WTC11 (cell line): ENCODE data around the gene STUB1. TPM values are rescaled to one million over a fixed set of nuclear protein-coding genes. Genes with fewer than 3 reads are reported as not detected.

Experiments used
- ATAC-seq: fragments of 200-7000 bp; cut with Tn5 transposase; 2 replicates; pipeline ENCODE4 v1.10.0; 2021; ENCODE audit warnings: mild to moderate bottlenecking, moderate library complexity
- CTCF ChIA-PET: fragments of 300-600 bp; sonication (Branson Sonifier 250); formaldehyde crosslinking; loops from one replicate; lab custom pipeline; 2021; ENCODE audit warnings: antibody characterized with exemption; lab: Charles Lee
- POLR2A ChIA-PET: fragments of 350-600 bp; sonication (Branson Sonifier 250); formaldehyde crosslinking; loops from one replicate; lab custom pipeline; 2021; ENCODE audit warnings: antibody characterized with exemption; lab: Charles Lee
- DNase-seq: peaks from one replicate; pipeline ENCODE4 v3.0.0; 2021; ENCODE audit warnings: low spot score
- H3K27ac Mint-ChIP-seq: 2 replicates; pipeline ENCODE4 v1.8.0; 2021; ENCODE audit warnings: mixed read lengths
- H3K27me3 Mint-ChIP-seq: 2 replicates; pipeline ENCODE4 v1.8.0; 2021; ENCODE audit warnings: low read depth, mild to moderate bottlenecking, moderate library complexity, mixed read lengths
- H3K36me3 Mint-ChIP-seq: 2 replicates; pipeline ENCODE4 v1.8.0; 2021; ENCODE audit warnings: mixed read lengths
- H3K4me1 Mint-ChIP-seq: 2 replicates; pipeline ENCODE4 v1.8.0; 2022; ENCODE audit warnings: mixed read lengths
- H3K4me3 Mint-ChIP-seq: 2 replicates; pipeline ENCODE4 v1.8.0; 2021; ENCODE audit warnings: mild to moderate bottlenecking, moderate library complexity, mixed read lengths
- H3K9me3 Mint-ChIP-seq: 2 replicates; pipeline ENCODE4 v1.8.0; 2021; ENCODE audit warnings: mixed read lengths
- AFF4 ChIP-seq: sonication (generic); formaldehyde crosslinking; IDR thresholded peaks from 2 replicates; pipeline ENCODE4 v1.8.1; 2023; ENCODE audit warnings: mild to moderate bottlenecking, missing genetic modification reagents, borderline replicate concordance
- ATF3 ChIP-seq: sonication (generic); formaldehyde crosslinking; conservative IDR thresholded peaks from 2 replicates; pipeline ENCODE4 v1.8.1; 2022; ENCODE audit warnings: mild to moderate bottlenecking, missing genetic modification reagents
- E2F4 ChIP-seq: sonication (generic); formaldehyde crosslinking; IDR thresholded peaks from 2 replicates; pipeline ENCODE4 v1.8.1; 2022; ENCODE audit warnings: low read depth, mild to moderate bottlenecking, moderate library complexity, missing genetic modification reagents, borderline replicate concordance
- E2F5 ChIP-seq: sonication (generic); formaldehyde crosslinking; IDR thresholded peaks from 2 replicates; pipeline ENCODE4 v1.8.1; 2022; ENCODE audit warnings: mild to moderate bottlenecking, moderate library complexity, missing genetic modification reagents
- ERG ChIP-seq: fragments of 250-450 bp; sonication (Bioruptor Pico); IDR thresholded peaks from 2 replicates; pipeline ENCODE4 v1.8.0; 2021; ENCODE audit warnings: mild to moderate bottlenecking
- JUN ChIP-seq: sonication (generic); formaldehyde crosslinking; IDR thresholded peaks from 2 replicates; pipeline ENCODE4 v1.8.0; 2023; ENCODE audit warnings: mild to moderate bottlenecking, missing genetic modification reagents
- MXD4 ChIP-seq: fragments of 250-450 bp; sonication (Bioruptor Pico); IDR thresholded peaks from 2 replicates; pipeline ENCODE4 v1.8.0; 2021; ENCODE audit warnings: mild to moderate bottlenecking, moderate library complexity, borderline replicate concordance
- NFYB ChIP-seq: sonication (generic); formaldehyde crosslinking; conservative IDR thresholded peaks from 2 replicates; pipeline ENCODE4 v1.8.0; 2022; ENCODE audit warnings: low read depth, missing genetic modification reagents
- OVOL2 ChIP-seq: fragments of 250-450 bp; sonication (Bioruptor Pico); IDR thresholded peaks from 2 replicates; pipeline ENCODE4 v1.9.0; 2021; ENCODE audit warnings: mild to moderate bottlenecking, borderline replicate concordance
- PRDM15 ChIP-seq: sonication (generic); formaldehyde crosslinking; IDR thresholded peaks from 2 replicates; pipeline ENCODE4 v1.8.0; 2022; ENCODE audit warnings: missing genetic modification reagents
- SMAD3 ChIP-seq: sonication (generic); formaldehyde crosslinking; IDR thresholded peaks from 2 replicates; pipeline ENCODE4 v1.8.0; 2022; ENCODE audit warnings: missing genetic modification reagents, mild to moderate bottlenecking, borderline replicate concordance
- STAT6 ChIP-seq: sonication (generic); formaldehyde crosslinking; conservative IDR thresholded peaks from 2 replicates; pipeline ENCODE4 v1.8.1; 2023; ENCODE audit warnings: mild to moderate bottlenecking, low read depth, missing genetic modification reagents, moderate library complexity
- TEAD1 ChIP-seq: sonication (generic); formaldehyde crosslinking; IDR thresholded peaks from 2 replicates; pipeline ENCODE4 v1.8.0; 2022; ENCODE audit warnings: mild to moderate bottlenecking, missing genetic modification reagents
- TEAD4 ChIP-seq: sonication (generic); formaldehyde crosslinking; IDR thresholded peaks from 2 replicates; pipeline ENCODE4 v1.8.0; 2022; ENCODE audit warnings: mild to moderate bottlenecking, missing genetic modification reagents
- ZBTB21 ChIP-seq: sonication (generic); formaldehyde crosslinking; IDR thresholded peaks from 2 replicates; pipeline ENCODE4 v1.8.1; 2023; ENCODE audit warnings: mild to moderate bottlenecking, missing genetic modification reagents, borderline replicate concordance
- ZNF263 ChIP-seq: sonication (generic); formaldehyde crosslinking; IDR thresholded peaks from 2 replicates; pipeline ENCODE4 v1.8.1; 2022; ENCODE audit warnings: low read depth, mild to moderate bottlenecking, moderate library complexity, missing genetic modification reagents
- ZNF317 ChIP-seq: sonication (generic); formaldehyde crosslinking; IDR thresholded peaks from 2 replicates; pipeline ENCODE4 v1.8.1; 2023; ENCODE audit warnings: low read depth, mild to moderate bottlenecking, moderate library complexity, missing genetic modification reagents, borderline replicate concordance
- total RNA-seq: library from RNA; stranded (reverse); gene quantifications from 3 replicates; pipeline ENCODE4 v1.2.3, GENCODE V29; 2021

Gene STUB1
- total RNA-seq, 1 experiment from 2014 or later = 88.2 TPM

- POLR2A ChIA-PET = no interaction called here
- no peak for ATAC-seq
- Mint-ChIP-seq H3K36me3 (peaks cover 3% of the 10 kb centered on the region; the same call in 1 of the 2 replicates), H3K4me1 (no peaks in the 10 kb centered on the region), H3K27me3 (no peaks in the 10 kb centered on the region; the same call in 1 of the 2 replicates), H3K4me3 (no peak overlapping the region), H3K9me3 (no peaks in the 10 kb centered on the region), H3K27ac (no peak overlapping the region)
- TF ChIP-seq ZBTB21 (CRISPR knock-in tag) (no peak), PRDM15 (CRISPR knock-in tag) (peak; percentile 2; the same call in 1 of the 2 replicates)
- DNase-seq = no peak
- CTCF ChIA-PET = interaction anchor here (0.7 to 4.0 kb wide), 7 partner anchors 9 to 372 kb away, joined by 3 to 19 read pairs (median 5); partner anchors contain the start of genes ANTKMT and CIAO3
Observed at GRCh38 chr16:730666-731509, 50.7 kb downstream of the STUB1 start.

- Mint-ChIP-seq H3K27ac (0 out of 2 replicates have a peak overlapping the region, but pooled peaks have one; percentile 32), H3K4me1 (peaks cover under 1% of the 10 kb centered on the region), H3K27me3 (no peaks in the 10 kb centered on the region), H3K9me3 (no peaks in the 10 kb centered on the region), H3K4me3 (no peak overlapping the region), H3K36me3 (peaks cover 4% of the 10 kb centered on the region; the same call in 1 of the 2 replicates)
- ChIA-PET POLR2A (no interaction called here), CTCF (interaction anchor here (0.5 to 4.0 kb wide), 22 partner anchors 8 to 577 kb away, joined by 3 to 19 read pairs (median 5); partner anchors contain the start of genes ANTKMT, CHTF18, CIAO3 and GNG13)
- TF ChIP-seq ZNF317 (CRISPR knock-in tag) = no peak
- no peak for TF ChIP-seq SMAD3 (CRISPR knock-in tag)
- no peak for TF ChIP-seq MXD4
- TF ChIP-seq ERG (CRISPR knock-in tag) = no peak
- no peak for TF ChIP-seq ATF3 (CRISPR knock-in tag)
- no peak for TF ChIP-seq E2F4
- no peak for TF ChIP-seq STAT6 (CRISPR knock-in tag)
- no peak for TF ChIP-seq ZNF263 (CRISPR knock-in tag)
- TF ChIP-seq TEAD1 (CRISPR knock-in tag) = no peak
- no peak for TF ChIP-seq NFYB (CRISPR knock-in tag)
- TF ChIP-seq E2F5 (CRISPR knock-in tag) = no peak
- no peak for TF ChIP-seq JUN
- no peak for TF ChIP-seq TEAD4 (CRISPR knock-in tag)
- TF ChIP-seq AFF4 = no peak
- no peak for TF ChIP-seq OVOL2
- ATAC-seq (no peak), DNase-seq (no peak)
Observed at GRCh38 chr16:732332-732731, 52.1 kb downstream of the STUB1 start.
